HG02943 (cell line): ENCODE data around the gene SND1.

ENCODE experiments used
- ATAC-seq: cut with Tn5 transposase; IDR thresholded peaks from one replicate; pipeline ENCODE4 v1.9.1; 2021; ENCODE audit warnings: mild to moderate bottlenecking, low read depth, moderate library complexity; ENCODE audit not compliant: unreplicated experiment

SND1 gene

GRCh38 chr7:128074336-128074735 is 422.3 kb downstream of the SND1 start:
- ATAC-seq = no peak

DNA sequence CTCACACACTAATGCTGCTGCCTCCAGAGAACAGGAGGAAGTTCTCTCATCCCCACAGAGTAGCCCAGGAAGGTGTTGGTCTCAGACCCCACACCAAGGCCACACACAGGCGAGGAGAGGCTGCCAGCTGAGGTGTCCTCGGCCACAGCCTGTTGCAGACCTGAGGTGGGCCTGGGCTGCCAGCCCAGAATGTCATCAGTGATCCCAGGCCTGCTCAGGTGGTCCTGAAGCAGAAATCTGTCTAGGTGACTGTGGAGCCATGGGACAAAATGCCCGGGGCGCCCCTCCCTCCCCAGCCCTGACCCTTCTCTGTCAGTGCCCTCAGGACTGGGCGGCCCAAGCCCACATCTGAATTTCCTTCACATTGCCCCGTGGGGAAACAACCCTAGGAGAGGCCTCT is 422.7 kb downstream of the SND1 start:
- ATAC-seq = no peak

DNA sequence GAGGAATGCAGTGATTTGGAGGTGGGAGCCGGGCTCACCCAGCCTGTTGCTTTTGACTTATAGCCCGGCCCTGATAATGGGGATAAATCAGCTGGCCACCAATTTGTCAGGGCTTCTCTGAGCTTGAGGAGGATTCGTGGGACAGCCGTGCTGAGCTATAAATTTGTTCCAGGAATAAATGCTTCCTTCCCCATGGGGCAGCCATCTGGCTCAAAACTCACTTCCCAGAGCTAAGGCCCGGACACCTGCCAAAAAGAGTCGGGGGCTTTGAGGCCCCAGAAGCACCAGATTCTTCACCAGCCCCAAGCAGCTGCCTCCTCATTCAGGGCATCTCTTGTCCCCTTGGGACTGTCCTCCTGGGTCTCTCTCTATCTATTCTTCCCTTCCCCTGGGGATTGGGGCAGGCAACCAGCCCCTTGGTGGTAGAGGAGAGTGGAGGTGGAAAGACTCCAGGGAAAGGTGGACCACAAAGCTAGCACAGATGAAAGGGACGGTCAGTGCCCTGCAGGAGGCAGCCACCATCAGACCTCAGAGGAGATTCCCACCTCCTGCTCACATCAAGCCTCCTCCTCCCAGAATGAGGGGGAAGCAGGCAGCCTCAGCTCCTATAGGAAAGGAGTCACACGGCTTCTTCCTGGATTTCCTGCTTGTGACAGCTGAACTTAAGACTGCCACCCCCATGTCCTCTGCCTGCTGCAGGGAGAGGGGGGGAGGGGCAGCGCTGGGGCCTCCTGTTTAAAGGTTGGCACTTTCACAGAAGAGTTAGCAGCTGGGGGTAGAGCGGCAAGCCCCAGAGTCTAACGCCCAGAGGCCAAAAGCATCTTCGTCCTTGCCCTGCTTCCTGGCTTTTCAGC is 423.5 kb downstream of the SND1 start:
- no peak for ATAC-seq

DNA sequence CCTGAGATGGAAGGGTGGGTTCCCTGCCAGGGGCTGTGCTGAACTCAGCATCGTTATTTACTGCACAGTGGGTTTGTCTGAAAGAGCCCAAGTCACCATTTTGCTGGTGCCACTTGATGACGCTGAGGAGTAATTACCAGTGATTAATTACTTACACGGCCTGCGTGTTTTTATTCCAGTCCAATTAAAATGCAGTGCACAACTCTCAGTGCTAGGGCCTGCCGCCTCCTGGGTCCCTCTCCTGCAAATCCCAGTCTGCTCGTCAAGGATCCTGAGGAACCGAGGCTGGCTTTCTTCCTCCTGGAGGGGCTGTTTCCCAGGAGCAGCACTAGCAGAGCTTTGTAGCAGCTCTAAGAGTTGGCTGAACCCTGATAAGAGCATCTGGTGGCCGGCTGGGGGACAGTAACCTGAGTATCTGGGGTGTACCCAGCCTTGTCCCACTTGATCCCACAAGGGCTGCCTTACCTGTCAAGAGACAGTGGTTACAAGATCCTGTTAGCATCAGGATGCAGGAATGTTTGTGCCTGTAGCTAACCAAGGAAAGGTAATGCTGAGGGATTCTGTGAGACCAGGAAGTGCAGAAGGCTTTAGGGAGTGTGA is 424.3 kb downstream of the SND1 start:
- no peak for ATAC-seq

DNA sequence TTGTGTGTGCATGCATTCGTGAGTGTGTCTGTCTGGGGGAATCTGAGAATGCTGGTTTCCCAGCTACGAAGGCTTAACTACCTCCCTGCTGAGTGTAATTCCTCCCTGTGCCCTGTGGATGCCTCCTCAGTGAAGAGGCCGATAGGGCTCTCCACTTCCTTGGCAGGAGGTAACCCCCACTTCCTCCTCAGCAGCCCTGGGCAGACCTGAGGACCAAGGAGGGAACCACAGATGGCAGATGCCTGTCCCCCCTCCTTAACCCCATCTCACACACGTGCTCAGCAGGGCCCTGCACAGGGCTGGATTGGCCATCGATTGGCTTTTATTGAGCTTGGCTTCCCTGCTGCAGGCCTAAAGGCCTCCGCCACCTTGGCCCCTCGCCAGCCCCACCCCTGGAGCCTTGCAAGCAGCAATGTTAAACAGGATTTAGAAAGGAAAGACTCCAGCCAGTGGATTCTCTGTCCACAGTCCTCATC is 424.8 kb downstream of the SND1 start:
- no peak for ATAC-seq

- no peak for ATAC-seq
Observed at GRCh38 chr7:128078309-128078708, 426.3 kb downstream of the SND1 start.

DNA sequence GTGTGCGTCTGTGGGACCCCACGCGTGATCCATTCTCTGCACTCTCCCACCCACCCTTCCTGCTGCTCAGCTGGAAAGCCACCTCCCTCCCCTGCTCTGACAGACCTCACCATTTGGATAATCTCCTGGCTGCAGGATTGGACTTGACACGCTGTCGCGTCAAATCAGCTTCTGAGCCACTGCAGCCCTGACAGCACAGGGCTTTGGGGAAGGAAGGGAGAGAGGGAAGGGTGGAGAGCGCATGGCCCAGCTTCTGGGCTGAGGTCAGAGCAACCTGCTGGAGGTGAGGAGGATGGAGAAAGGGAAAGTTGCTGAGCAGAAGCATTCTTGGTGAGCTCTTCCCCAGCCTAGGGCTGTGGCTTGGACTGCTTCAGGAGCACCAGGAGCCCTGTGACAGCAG is 428.2 kb downstream of the SND1 start:
- ATAC-seq = no peak

DNA sequence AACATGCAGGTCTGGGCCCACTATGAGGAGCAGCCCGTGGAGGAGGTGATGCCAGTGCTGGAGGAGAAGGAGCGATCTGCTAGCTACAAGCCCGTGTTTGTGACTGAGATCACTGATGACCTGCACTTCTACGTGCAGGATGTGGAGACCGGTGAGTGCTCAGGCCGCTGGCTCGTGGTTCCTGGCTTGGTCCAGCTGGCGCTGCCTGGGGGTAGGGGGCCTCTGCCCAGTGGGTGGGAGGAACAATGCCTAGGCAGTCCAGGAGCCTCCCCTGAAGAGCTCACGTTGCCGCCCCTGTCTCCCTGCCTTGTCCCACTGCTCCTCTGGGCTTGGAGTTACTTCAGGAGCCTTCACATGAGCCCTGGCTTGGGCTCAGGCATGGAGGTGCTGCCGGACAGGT is 429.4 kb downstream of the SND1 start:
- ATAC-seq = no peak

GRCh38 chr7:128081808-128082207 is 429.8 kb downstream of the SND1 start:
- ATAC-seq = no peak

DNA sequence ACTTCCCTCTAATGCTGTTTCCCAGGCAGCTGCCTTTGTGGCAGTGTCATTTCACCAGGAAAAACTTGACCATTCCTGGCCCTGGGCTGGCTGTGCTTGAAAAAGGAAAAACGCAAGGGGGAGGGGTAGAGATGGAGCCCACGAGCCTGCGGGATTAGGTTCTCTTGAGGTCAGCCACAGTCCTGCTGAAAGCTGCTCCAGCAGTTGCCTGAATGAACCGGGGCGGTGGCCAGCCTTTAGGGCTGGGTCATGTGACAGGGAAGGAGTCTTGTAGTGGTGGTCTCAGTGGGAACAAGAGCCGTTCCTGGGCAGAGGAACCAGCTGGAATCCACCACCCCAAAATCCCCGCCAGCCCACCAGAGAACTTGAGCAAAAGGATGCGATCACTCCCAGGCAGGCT is 430.4 kb downstream of the SND1 start:
- ATAC-seq = no peak

DNA sequence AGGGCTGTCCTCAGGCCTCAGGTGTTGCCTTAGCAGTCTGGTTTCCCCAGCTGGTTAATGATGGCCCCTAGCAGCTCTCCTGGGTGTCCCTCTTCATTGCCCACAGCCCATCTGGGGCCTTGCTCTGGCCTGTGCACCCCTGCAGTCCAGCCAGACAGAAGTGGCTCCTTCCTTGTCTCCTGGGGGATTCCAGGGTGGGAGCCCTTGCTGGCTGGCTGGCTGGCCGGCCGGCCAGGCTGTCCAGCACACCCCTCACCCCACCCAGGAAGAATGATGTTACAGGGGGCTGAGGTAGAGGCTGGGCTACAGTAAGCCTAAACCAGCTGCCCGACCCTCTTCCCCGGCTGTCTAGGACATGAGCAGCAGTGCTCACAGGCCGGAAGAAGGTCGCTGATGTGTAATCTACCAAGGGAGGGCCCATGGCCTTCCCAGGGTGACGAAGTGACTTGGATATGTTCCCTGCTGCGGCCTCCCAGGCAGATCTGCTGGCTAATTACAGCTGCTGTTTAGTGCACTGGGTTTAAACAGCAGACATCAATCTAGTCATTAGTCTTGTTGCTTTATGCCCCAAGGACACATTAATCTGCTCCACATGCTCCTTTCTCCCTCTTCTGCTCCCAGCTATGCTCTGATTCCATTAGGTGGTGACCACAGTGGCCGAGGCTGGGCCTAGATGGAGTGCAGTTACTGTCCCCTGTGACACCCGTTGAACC is 433.1 kb downstream of the SND1 start:
- ATAC-seq = no peak

- no peak for ATAC-seq
Observed at GRCh38 chr7:128090492-128090891, 438.5 kb downstream of the SND1 start.

DNA sequence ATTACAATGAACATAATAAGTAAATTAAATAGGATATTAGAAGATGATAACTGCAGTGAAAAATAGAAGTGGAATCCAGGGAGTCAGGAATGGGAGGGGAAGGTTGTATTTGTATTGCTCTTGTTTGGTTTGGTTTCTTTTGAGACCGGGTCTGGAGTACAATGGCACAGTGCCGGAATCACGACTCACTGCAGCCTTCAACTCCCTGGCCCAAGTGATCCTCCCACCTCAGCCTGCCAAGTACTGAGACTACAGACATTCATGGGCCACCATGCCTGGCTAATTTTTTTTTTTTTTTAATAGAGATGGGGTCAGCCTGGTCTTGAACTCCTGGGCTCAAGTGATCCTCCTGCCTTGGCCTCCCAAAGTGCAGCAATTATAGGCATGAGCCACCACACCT is 439.1 kb downstream of the SND1 start:
- no peak for ATAC-seq

DNA sequence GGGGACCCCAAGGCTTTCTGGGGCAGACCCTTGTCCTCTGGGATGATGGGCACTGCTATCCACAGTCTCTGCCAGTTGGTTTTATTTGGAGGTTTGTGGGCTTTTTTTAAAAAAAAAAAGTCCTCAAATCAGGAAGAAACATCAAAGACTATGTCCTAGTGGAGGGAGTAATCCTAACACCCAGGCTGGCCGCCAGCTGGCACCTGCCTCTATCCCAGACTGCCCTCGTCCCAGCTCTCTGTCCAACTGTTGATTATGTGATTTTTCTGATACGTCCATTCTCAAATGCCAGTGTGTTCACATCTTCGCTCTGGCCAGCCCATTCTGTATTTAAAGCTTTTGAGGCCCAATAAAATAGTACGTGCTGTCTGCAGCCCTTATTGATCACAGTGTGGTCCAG is 440.2 kb downstream of the SND1 start:
- no peak for ATAC-seq

GRCh38 chr7:128093614-128094570 is 441.9 kb downstream of the SND1 start:
- no peak for ATAC-seq

GRCh38 chr7:128094686-128095085 is 442.7 kb downstream of the SND1 start:
- ATAC-seq = no peak

DNA sequence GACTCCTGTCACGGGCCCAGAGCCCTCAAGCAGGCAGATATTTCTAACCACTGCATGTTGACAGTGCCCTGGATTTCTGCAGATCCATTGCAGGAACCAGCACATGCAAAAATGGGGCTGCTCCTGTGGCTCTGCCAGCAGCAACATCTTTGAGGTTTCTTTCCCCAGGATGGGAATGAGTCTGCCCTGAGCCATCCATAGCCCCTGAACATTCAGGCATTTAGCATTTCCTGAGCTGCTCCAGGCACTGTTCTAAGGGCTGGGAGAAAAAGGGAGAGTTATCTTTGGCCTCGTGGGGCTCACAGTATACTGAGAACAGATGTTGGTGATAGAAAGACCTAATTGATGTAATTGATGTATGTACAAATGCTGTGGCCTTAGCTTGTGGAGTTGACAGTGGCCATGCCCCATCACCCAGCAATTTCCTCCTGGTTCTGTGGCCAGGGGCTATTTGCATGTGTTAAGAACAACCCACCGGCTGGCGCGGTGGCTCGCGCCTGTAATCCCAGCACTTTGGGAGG is 445.3 kb downstream of the SND1 start:
- no peak for ATAC-seq

DNA sequence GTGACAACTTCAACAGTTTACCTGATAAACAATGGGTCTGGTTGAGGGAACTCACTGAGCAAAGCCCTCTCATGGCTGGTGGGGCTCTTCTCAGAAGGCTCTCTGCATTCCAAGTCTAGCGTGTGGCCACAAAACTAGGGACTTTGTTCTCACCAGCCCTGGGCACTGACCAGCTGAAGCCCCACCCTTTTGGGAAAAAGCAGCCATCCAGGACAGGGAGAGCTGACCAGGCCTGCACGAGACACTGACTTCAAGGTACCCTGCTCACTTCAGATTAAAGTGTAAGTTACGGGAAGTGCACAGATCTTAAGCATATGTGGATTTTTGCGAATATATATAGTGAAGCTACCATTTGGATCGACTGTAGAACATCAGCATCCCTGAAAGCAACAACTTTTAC is 446.6 kb downstream of the SND1 start:
- no peak for ATAC-seq

- ATAC-seq = no peak
Observed at GRCh38 chr7:128099204-128099671, 447.2 kb downstream of the SND1 start.
